ENCODE data around the gene SPTBN5. TPM values are rescaled to one million over a fixed set of nuclear protein-coding genes. Genes with fewer than 3 reads are reported as not detected.

Gene SPTBN5
- total RNA-seq, 1 experiment from 2014 or later: 1.2 TPM

DNA sequence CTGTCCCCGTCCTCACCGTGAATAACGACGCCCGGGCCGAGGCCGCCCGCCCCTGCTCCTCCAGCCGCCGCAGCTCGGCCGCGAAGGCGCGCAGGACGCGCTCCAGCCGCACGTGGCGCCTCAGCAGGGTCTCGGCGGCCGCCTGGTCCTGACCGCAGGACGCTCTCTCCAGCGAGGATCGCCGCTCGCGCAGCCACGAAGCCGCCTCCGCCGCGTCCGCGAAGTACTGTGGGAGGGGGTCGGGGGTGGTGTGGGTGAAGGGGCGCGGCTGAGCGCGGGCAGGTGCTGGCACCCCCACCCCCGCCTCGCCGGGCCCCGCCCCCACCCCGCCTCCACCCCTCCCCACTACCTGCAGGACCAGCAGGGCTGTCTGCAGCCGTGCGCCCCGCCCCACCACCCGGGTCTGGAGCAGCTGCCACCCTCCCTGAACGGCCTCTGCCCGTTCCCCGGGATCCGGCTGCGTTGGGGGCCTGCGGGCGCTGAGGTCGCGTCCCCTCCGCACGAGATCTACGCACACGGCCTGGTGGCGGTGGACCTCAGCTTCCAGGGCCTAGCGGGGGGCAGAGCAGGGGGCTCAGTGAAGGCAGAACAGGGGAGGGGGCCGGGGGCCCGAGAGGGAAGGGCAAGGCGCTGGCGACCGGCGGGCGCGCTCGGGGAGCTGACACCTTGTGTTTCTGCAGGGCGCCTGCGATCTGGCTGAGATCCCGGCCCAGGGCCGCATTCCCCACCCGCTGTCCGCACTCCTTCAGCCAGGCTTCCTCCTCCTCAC lies 11.7 kb downstream of the SPTBN5 start (continued):
- TF ChIP-seq ATF6 (CRISPR knock-in tag; IDR thresholded peaks at IDR 0.05) (no peak), FOXJ3 (CRISPR knock-in tag; IDR thresholded peaks at IDR 0.05; ENCODE audit: borderline replicate concordance) (no peak), FOXP1 (CRISPR knock-in tag; IDR thresholded peaks at IDR 0.05; ENCODE audit: borderline replicate concordance) (peak; percentile 98), PRRX2 (CRISPR knock-in tag; IDR thresholded peaks at IDR 0.05) (no peak), GABPB1 (CRISPR knock-in tag; IDR thresholded peaks at IDR 0.05) (no peak), NR2C2 (CRISPR knock-in tag; IDR thresholded peaks at IDR 0.05) (peak; percentile 65; the same call in 1 of the 2 replicates), ZNF396 (CRISPR knock-in tag; IDR thresholded peaks at IDR 0.05; ENCODE audit: borderline replicate concordance) (no peak), TEAD1 (CRISPR knock-in tag; IDR thresholded peaks at IDR 0.05) (peak; percentile 84), STAT6 (CRISPR knock-in tag; conservative IDR thresholded peaks at IDR 0.05; ENCODE audit: low read depth) (0 out of 2 replicates have a peak, but pooled peaks have one; percentile 18), ZNF138 (CRISPR knock-in tag; conservative IDR thresholded peaks at IDR 0.05) (peak; percentile 91; the same call in 1 of the 2 replicates), MAX (CRISPR knock-in tag; IDR thresholded peaks at IDR 0.05) (peak; percentile 97), ZNF317 (CRISPR knock-in tag; IDR thresholded peaks at IDR 0.05; ENCODE audit: borderline replicate concordance, low read depth) (peak; percentile 63; the same call in 1 of the 2 replicates), CREM (CRISPR knock-in tag; IDR thresholded peaks at IDR 0.05) (peak; percentile 29; the same call in 1 of the 2 replicates), NR3C1 (CRISPR knock-in tag; conservative IDR thresholded peaks at IDR 0.05; ENCODE audit: low read depth) (no peak), ZNF232 (CRISPR knock-in tag; IDR thresholded peaks at IDR 0.05) (peak; percentile 93; the same call in 1 of the 2 replicates), ZNF121 (CRISPR knock-in tag; IDR thresholded peaks at IDR 0.05) (peak; percentile 53; the same call in 1 of the 2 replicates), ESRRA (CRISPR knock-in tag; IDR thresholded peaks at IDR 0.05; ENCODE audit: borderline replicate concordance) (peak; percentile 96)
- TF ChIP-seq, protein P1, sequence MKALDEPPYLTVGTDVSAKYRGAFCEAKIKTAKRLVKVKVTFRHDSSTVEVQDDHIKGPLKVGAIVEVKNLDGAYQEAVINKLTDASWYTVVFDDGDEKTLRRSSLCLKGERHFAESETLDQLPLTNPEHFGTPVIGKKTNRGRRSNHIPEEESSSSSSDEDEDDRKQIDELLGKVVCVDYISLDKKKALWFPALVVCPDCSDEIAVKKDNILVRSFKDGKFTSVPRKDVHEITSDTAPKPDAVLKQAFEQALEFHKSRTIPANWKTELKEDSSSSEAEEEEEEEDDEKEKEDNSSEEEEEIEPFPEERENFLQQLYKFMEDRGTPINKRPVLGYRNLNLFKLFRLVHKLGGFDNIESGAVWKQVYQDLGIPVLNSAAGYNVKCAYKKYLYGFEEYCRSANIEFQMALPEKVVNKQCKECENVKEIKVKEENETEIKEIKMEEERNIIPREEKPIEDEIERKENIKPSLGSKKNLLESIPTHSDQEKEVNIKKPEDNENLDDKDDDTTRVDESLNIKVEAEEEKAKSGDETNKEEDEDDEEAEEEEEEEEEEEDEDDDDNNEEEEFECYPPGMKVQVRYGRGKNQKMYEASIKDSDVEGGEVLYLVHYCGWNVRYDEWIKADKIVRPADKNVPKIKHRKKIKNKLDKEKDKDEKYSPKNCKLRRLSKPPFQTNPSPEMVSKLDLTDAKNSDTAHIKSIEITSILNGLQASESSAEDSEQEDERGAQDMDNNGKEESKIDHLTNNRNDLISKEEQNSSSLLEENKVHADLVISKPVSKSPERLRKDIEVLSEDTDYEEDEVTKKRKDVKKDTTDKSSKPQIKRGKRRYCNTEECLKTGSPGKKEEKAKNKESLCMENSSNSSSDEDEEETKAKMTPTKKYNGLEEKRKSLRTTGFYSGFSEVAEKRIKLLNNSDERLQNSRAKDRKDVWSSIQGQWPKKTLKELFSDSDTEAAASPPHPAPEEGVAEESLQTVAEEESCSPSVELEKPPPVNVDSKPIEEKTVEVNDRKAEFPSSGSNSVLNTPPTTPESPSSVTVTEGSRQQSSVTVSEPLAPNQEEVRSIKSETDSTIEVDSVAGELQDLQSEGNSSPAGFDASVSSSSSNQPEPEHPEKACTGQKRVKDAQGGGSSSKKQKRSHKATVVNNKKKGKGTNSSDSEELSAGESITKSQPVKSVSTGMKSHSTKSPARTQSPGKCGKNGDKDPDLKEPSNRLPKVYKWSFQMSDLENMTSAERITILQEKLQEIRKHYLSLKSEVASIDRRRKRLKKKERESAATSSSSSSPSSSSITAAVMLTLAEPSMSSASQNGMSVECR (CRISPR knock-in tag; IDR thresholded peaks at IDR 0.05; ENCODE audit: borderline replicate concordance): peak; percentile 65
- TF ChIP-seq, protein P2, sequence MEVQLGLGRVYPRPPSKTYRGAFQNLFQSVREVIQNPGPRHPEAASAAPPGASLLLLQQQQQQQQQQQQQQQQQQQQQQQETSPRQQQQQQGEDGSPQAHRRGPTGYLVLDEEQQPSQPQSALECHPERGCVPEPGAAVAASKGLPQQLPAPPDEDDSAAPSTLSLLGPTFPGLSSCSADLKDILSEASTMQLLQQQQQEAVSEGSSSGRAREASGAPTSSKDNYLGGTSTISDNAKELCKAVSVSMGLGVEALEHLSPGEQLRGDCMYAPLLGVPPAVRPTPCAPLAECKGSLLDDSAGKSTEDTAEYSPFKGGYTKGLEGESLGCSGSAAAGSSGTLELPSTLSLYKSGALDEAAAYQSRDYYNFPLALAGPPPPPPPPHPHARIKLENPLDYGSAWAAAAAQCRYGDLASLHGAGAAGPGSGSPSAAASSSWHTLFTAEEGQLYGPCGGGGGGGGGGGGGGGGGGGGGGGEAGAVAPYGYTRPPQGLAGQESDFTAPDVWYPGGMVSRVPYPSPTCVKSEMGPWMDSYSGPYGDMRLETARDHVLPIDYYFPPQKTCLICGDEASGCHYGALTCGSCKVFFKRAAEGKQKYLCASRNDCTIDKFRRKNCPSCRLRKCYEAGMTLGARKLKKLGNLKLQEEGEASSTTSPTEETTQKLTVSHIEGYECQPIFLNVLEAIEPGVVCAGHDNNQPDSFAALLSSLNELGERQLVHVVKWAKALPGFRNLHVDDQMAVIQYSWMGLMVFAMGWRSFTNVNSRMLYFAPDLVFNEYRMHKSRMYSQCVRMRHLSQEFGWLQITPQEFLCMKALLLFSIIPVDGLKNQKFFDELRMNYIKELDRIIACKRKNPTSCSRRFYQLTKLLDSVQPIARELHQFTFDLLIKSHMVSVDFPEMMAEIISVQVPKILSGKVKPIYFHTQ (CRISPR knock-in tag; IDR thresholded peaks at IDR 0.05): no peak
- TF ChIP-seq, protein P3, sequence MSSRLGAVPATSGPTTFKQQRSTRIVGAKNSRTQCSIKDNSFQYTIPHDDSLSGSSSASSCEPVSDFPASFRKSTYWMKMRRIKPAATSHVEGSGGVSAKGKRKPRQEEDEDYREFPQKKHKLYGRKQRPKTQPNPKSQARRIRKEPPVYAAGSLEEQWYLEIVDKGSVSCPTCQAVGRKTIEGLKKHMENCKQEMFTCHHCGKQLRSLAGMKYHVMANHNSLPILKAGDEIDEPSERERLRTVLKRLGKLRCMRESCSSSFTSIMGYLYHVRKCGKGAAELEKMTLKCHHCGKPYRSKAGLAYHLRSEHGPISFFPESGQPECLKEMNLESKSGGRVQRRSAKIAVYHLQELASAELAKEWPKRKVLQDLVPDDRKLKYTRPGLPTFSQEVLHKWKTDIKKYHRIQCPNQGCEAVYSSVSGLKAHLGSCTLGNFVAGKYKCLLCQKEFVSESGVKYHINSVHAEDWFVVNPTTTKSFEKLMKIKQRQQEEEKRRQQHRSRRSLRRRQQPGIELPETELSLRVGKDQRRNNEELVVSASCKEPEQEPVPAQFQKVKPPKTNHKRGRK (CRISPR knock-in tag; IDR thresholded peaks at IDR 0.05; ENCODE audit: borderline replicate concordance): no peak
- TF ChIP-seq, protein P4, sequence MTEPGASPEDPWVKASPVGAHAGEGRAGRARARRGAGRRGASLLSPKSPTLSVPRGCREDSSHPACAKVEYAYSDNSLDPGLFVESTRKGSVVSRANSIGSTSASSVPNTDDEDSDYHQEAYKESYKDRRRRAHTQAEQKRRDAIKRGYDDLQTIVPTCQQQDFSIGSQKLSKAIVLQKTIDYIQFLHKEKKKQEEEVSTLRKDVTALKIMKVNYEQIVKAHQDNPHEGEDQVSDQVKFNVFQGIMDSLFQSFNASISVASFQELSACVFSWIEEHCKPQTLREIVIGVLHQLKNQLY (CRISPR knock-in tag; IDR thresholded peaks at IDR 0.05): 0 out of 2 replicates have a peak, but pooled peaks have one; percentile 42
